Suppressor macrophage (primary cell): Measurements from ENCODE around the gene ZNF90.
"Not testable (repeated sequence)": the region's sequence is repeated elsewhere in the genome, so short reads cannot be mapped to it uniquely, and the experiment has no call there.

Source experiments
- DNase-seq, 4 experiments: peaks; one replicate each; pipeline ENCODE4 v3.0.0-alpha.2; 2020 to 2022
- total RNA-seq, 17 experiments: gene quantifications; one replicate each; lab custom pipeline; 2026; ENCODE audit warnings: mixed read lengths in 6 of 17, inconsistent platforms in 3 of 17; lab: John Stamatoyannopoulos, UW

The ZNF90 gene
- total RNA-seq: 0.04 to 2.8 (median 1.1) reads per million in 17 experiments

GRCh38 chr19:20077791-20078463 lies at the start of gene ZNF90:
ZNF90 (plus strand) TSS chr19:20078000; CDS start chr19:20078133, 133 bp downstream.
- DNase-seq: peak; percentile 63 to 84 (median 76)

- DNase-seq: no peak
Observed at GRCh38 chr19:20028611-20029010, 49.2 kb upstream of the ZNF90 start.

- no peak for DNase-seq
Observed at GRCh38 chr19:20035935-20036334, 41.9 kb upstream of the ZNF90 start.

GRCh38 chr19:20038358-20039202 lies 39.2 kb upstream of the ZNF90 start:
- no peak for DNase-seq

- DNase-seq: peak; percentile 88 to 91 (median 89)
Observed at GRCh38 chr19:20039203-20039723, 38.5 kb upstream of the ZNF90 start, which contains the start of gene ZNF682. ZNF682 (minus strand) TSS chr19:20039505; CDS start chr19:20039345, 160 bp downstream.

GRCh38 chr19:20044663-20045062 lies 33.1 kb upstream of the ZNF90 start:
- DNase-seq: no peak

GRCh38 chr19:20045742-20046141 lies 32.1 kb upstream of the ZNF90 start:
- DNase-seq: not testable (repeated sequence)

GRCh38 chr19:20051841-20052768 lies 25.7 kb upstream of the ZNF90 start:
- peak; percentile 68 to 88 (median 84) for DNase-seq

- not testable (repeated sequence) for DNase-seq
Observed at GRCh38 chr19:20058738-20059137, 19.1 kb upstream of the ZNF90 start.

- DNase-seq: no peak
Observed at GRCh38 chr19:20060282-20060681, 17.5 kb upstream of the ZNF90 start.

GRCh38 chr19:20066861-20067260 lies 10.9 kb upstream of the ZNF90 start:
- no peak for DNase-seq

- DNase-seq: no peak
Observed at GRCh38 chr19:20067943-20068342, 9.9 kb upstream of the ZNF90 start.

GRCh38 chr19:20068559-20068958 lies 9.2 kb upstream of the ZNF90 start:
- DNase-seq: not testable (repeated sequence)

GRCh38 chr19:20070691-20071090 lies 7.1 kb upstream of the ZNF90 start:
- no peak for DNase-seq

GRCh38 chr19:20072936-20073335 lies 4.9 kb upstream of the ZNF90 start:
- no peak for DNase-seq

GRCh38 chr19:20078581-20079031 lies 806 bp downstream of the ZNF90 start:
- DNase-seq: peak; percentile 0 to 38 (median 13)

GRCh38 chr19:20079476-20079875 lies 1.7 kb downstream of the ZNF90 start:
- DNase-seq: no peak

- DNase-seq: no peak
Observed at GRCh38 chr19:20080656-20081055, 2.9 kb downstream of the ZNF90 start.

- DNase-seq: not testable (repeated sequence)
Observed at GRCh38 chr19:20082232-20082833, 4.5 kb downstream of the ZNF90 start.

GRCh38 chr19:20082876-20083275 lies 5.1 kb downstream of the ZNF90 start:
- not testable (repeated sequence) for DNase-seq

GRCh38 chr19:20102097-20102496 lies 24.3 kb downstream of the ZNF90 start:
- peak in 2 of 4 experiments; percentile 7 to 8 for DNase-seq
